Astrocyte (in vitro differentiated cells and primary cell): Measurements from ENCODE around the gene MYL7. TPM values are rescaled to one million over a fixed set of nuclear protein-coding genes. Genes with fewer than 3 reads are reported as not detected.

ENCODE experiments used
- DNase-seq: peaks from one replicate; pipeline ENCODE4 v3.0.0-alpha.2; 2010; ENCODE audit warnings: low read depth
- FAIRE-seq: peaks from 2 replicates; lab custom pipeline; 2011; peaks lifted over from hg19 to GRCh38; lab: Jason Lieb, UNC
- H2AFZ ChIP-seq: 2 replicates; pipeline ENCODE4 v1.6.0; 2012; ENCODE audit warnings: low read depth, low read length, inconsistent platforms
- H3K27ac ChIP-seq: 2 replicates; pipeline ENCODE4 v1.5.1; 2011; ENCODE audit warnings: low read depth, low read length, inconsistent platforms
- H3K27me3 ChIP-seq: 2 replicates; pipeline ENCODE4 v1.6.0; 2011; ENCODE audit warnings: low read length, inconsistent platforms; ENCODE audit not compliant: insufficient read depth
- H3K36me3 ChIP-seq: 2 replicates; pipeline ENCODE4 v1.5.1; 2011; ENCODE audit warnings: low read length, inconsistent platforms; ENCODE audit not compliant: insufficient read depth
- H3K4me1 ChIP-seq: 2 replicates; pipeline ENCODE4 v1.5.1; 2011; ENCODE audit warnings: low read length, inconsistent platforms; ENCODE audit not compliant: insufficient read depth
- H3K4me2 ChIP-seq: 2 replicates; pipeline ENCODE4 v1.6.0; 2012; ENCODE audit warnings: low read length, inconsistent platforms
- H3K4me3 ChIP-seq: 2 replicates; pipeline ENCODE4 v1.5.1; 2011; ENCODE audit warnings: low read depth, mild to moderate bottlenecking, low read length, inconsistent platforms; ENCODE audit not compliant: insufficient read depth
- H3K79me2 ChIP-seq: 2 replicates; pipeline ENCODE4 v1.6.0; 2012; ENCODE audit warnings: mild to moderate bottlenecking, low read length, inconsistent platforms; ENCODE audit not compliant: insufficient read depth
- H3K9ac ChIP-seq: 2 replicates; pipeline ENCODE4 v1.6.0; 2012; ENCODE audit warnings: mild to moderate bottlenecking, low read length, inconsistent platforms
- H3K9me3 ChIP-seq: 2 replicates; pipeline ENCODE4 v1.5.1; 2012; ENCODE audit warnings: low read depth, mild to moderate bottlenecking, low read length, inconsistent platforms; ENCODE audit not compliant: insufficient read depth
- H4K20me1 ChIP-seq: 2 replicates; pipeline ENCODE4 v1.6.0; 2012; ENCODE audit warnings: low read length, inconsistent platforms; ENCODE audit not compliant: insufficient read depth
- H3K27ac Mint-ChIP-seq: one replicate; pipeline ENCODE4 v1.8.0; 2021; ENCODE audit warnings: mild to moderate bottlenecking, mixed read lengths; ENCODE audit not compliant: unreplicated experiment
- H3K27me3 Mint-ChIP-seq: one replicate; pipeline ENCODE4 v1.8.0; 2021; ENCODE audit warnings: low read depth, mixed read lengths; ENCODE audit not compliant: unreplicated experiment
- H3K36me3 Mint-ChIP-seq: one replicate; pipeline ENCODE4 v1.8.0; 2021; ENCODE audit warnings: low read depth, mixed read lengths; ENCODE audit not compliant: unreplicated experiment
- H3K4me1 Mint-ChIP-seq: one replicate; pipeline ENCODE4 v1.8.0; 2021; ENCODE audit warnings: low read depth, mixed read lengths; ENCODE audit not compliant: unreplicated experiment
- H3K4me3 Mint-ChIP-seq: one replicate; pipeline ENCODE4 v1.8.0; 2021; ENCODE audit warnings: mild to moderate bottlenecking, moderate library complexity, mixed read lengths; ENCODE audit not compliant: unreplicated experiment
- H3K9me3 Mint-ChIP-seq: one replicate; pipeline ENCODE4 v1.8.0; 2021; ENCODE audit warnings: mild to moderate bottlenecking, mixed read lengths; ENCODE audit not compliant: unreplicated experiment
- EZH2 ChIP-seq: IDR thresholded peaks from 2 replicates; pipeline ENCODE4 v1.6.1; 2012; ENCODE audit warnings: mild to moderate bottlenecking, low read length, inconsistent platforms; ENCODE audit not compliant: insufficient read depth
- total RNA-seq: library from RNA; stranded (reverse); gene quantifications from 2 replicates; pipeline ENCODE4 v1.2.1, GENCODE V29; 2021
- TF ChIP-seq, protein P1 (sequence below): IDR thresholded peaks from 2 replicates; pipeline ENCODE4 v1.5.1; 2011; ENCODE audit warnings: low read depth, mild to moderate bottlenecking, inconsistent platforms, low read length, moderate library complexity; ENCODE audit not compliant: insufficient read depth

The MYL7 gene
- total RNA-seq, 1 donor from 2014 or later = 60.0 TPM

DNA sequence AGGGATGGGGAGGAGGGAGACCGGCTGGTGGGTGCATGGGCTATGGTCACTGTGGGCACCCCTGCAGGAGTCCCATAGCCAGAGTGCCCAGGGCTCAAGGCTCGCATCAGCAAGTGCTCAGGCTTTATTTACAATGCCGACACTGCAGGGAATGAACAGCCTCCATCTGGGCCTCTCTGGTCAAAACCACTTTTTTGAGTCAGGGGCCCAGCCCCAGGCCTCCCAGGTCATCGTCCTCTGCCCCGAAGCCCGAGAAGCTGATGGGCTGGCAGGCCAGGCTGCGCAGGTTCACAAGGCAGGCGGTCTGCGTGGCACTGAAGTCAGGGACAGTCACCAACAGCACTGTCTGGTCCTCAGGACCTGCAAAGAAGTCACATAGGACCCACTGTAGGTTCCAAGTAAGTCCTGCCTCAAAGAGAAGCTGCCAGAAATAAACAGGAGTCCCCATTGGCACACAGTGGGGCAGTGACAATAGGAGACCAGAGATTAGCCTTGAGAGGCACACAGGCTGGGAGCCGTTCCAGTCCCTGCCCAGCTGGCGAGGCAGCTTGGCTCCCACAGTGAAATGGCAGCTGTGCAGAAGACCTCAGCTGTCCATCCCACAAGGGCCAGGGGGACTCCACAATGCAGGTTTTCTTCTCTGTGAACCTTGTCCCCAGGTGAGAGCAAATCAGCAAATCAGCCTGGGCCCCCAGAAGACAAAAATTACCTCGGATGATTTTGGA lies 26.4 kb downstream of the MYL7 start:
- no peak for TF ChIP-seq EZH2
- TF ChIP-seq, protein P1, sequence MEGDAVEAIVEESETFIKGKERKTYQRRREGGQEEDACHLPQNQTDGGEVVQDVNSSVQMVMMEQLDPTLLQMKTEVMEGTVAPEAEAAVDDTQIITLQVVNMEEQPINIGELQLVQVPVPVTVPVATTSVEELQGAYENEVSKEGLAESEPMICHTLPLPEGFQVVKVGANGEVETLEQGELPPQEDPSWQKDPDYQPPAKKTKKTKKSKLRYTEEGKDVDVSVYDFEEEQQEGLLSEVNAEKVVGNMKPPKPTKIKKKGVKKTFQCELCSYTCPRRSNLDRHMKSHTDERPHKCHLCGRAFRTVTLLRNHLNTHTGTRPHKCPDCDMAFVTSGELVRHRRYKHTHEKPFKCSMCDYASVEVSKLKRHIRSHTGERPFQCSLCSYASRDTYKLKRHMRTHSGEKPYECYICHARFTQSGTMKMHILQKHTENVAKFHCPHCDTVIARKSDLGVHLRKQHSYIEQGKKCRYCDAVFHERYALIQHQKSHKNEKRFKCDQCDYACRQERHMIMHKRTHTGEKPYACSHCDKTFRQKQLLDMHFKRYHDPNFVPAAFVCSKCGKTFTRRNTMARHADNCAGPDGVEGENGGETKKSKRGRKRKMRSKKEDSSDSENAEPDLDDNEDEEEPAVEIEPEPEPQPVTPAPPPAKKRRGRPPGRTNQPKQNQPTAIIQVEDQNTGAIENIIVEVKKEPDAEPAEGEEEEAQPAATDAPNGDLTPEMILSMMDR = no peak
- Histone ChIP-seq H3K9ac (no peak overlapping the region), H3K9me3 (no peaks in the 10 kb centered on the region), H2AFZ (no peak overlapping the region), H4K20me1 (peaks cover 41% of the 10 kb centered on the region), H3K79me2 (peaks cover 9% of the 10 kb centered on the region), H3K36me3 (peaks cover 11% of the 10 kb centered on the region), H3K4me2 (no peak overlapping the region), H3K4me1 (no peaks in the 10 kb centered on the region), H3K27ac (no peak overlapping the region), H3K4me3 (no peak overlapping the region), H3K27me3 (no peaks in the 10 kb centered on the region)
- Mint-ChIP-seq H3K36me3 (peaks cover 28% of the 10 kb centered on the region), H3K4me3 (no peak overlapping the region), H3K27me3 (no peaks in the 10 kb centered on the region), H3K27ac (no peak overlapping the region), H3K9me3 (no peaks in the 10 kb centered on the region), H3K4me1 (no peaks in the 10 kb centered on the region)
- FAIRE-seq (no peak), DNase-seq (no peak)

DNA sequence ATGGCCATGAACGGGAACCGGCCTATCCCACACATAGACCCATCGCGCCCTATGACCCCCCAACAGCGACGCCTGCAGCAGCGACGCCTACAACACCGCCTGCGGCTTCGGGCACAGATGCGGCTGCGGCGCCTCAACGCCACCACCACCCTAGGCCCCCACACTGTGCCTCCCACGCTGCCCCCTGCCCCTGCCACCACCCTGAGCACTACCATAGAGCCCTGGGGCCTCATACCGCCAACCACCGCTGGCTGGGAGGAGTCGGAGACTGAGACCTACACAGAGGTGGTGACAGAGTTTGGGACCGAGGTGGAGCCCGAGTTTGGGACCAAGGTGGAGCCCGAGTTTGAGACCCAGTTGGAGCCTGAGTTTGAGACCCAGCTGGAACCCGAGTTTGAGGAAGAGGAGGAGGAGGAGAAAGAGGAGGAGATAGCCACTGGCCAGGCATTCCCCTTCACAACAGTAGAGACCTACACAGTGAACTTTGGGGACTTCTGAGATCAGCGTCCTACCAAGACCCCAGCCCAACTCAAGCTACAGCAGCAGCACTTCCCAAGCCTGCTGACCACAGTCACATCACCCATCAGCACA lies 27.3 kb downstream of the MYL7 start:
- no peak overlapping the region for H3K4me3 Mint-ChIP-seq

More for the DNA sequence above, 27.3 kb downstream of the MYL7 start:
- Mint-ChIP-seq H3K4me1 (no peaks in the 10 kb centered on the region), H3K36me3 (peaks cover 24% of the 10 kb centered on the region), H3K9me3 (no peaks in the 10 kb centered on the region), H3K27ac (no peak overlapping the region), H3K27me3 (no peaks in the 10 kb centered on the region)
- DNase-seq (no peak), FAIRE-seq (no peak)
- Histone ChIP-seq H2AFZ (no peak overlapping the region), H3K27me3 (no peaks in the 10 kb centered on the region), H3K4me3 (no peak overlapping the region), H3K4me2 (no peak overlapping the region), H3K27ac (no peak overlapping the region), H3K79me2 (peaks cover under 1% of the 10 kb centered on the region), H3K9me3 (no peaks in the 10 kb centered on the region), H3K4me1 (no peaks in the 10 kb centered on the region), H3K36me3 (peaks cover 7% of the 10 kb centered on the region), H3K9ac (no peak overlapping the region), H4K20me1 (peaks cover 46% of the 10 kb centered on the region)
- no peak for TF ChIP-seq EZH2
- TF ChIP-seq, protein P1 = no peak
